Measurements from ENCODE around the gene PLB1.

PLB1 gene

GRCh38 chr2:28592481-28592880 is 96.6 kb downstream of the PLB1 start:
- Histone ChIP-seq H3K79me1 (replicated peaks; ENCODE audit: low read length, poor library complexity, severe bottlenecking) (peaks cover 2% of the 10 kb centered on the region), H2BK120ac (ENCODE audit: low read depth, low read length) (no peak overlapping the region), H3K4me2 (ENCODE audit: low read length, poor library complexity, severe bottlenecking) (no peak overlapping the region), H3K18ac (ENCODE audit: low read depth in 1 of 2, low read length in 2 of 2) (no peak overlapping the region), H2BK15ac (ENCODE audit: low read depth, poor library complexity, severe bottlenecking) (no peak overlapping the region), H2BK12ac (ENCODE audit: low read length in 2 of 2) (peak overlapping the region in 1 of 2 experiments; percentile 60), H3K23ac (ENCODE audit: low read length in 2 of 2) (no peak overlapping the region), H2AK5ac (ENCODE audit: low read length, severe bottlenecking) (no peak overlapping the region), H4K8ac (ENCODE audit: low read length) (no peak overlapping the region), H2AFZ (ENCODE audit: low read depth, low read length) (no peak overlapping the region), H3K14ac (ENCODE audit: low read length in 2 of 2) (no peak overlapping the region), H3K4ac (ENCODE audit: low read depth in 1 of 2, low read length in 2 of 2) (peak overlapping the region in 1 of 2 experiments; percentile 45), H3K4me1 (ENCODE audit: control insufficient read depth, insufficient read depth, low read depth, low read length) (peaks cover 23% of the 10 kb centered on the region), H4K91ac (ENCODE audit: low read length) (peak overlapping the region; percentile 11), H3K9ac (ENCODE audit: low read length) (no peak overlapping the region), H3K27me3 (ENCODE audit: control insufficient read depth in 1 of 2, insufficient read depth in 1 of 2, low read length in 2 of 2) (no peaks in the 10 kb centered on the region), H3K36me3 (ENCODE audit: control insufficient read depth in 1 of 2, insufficient read depth in 2 of 2, low read depth in 1 of 2, low read length in 2 of 2) (no peaks in the 10 kb centered on the region), H3K9me3 (ENCODE audit: control insufficient read depth, low read length) (no peaks in the 10 kb centered on the region), H2BK5ac (ENCODE audit: low read depth, low read length, poor library complexity, severe bottlenecking) (no peak overlapping the region), H3K27ac (ENCODE audit: low read length, poor library complexity, severe bottlenecking) (no peak overlapping the region), H3K4me3 (ENCODE audit: insufficient read depth in 1 of 2, low read depth in 1 of 2, low read length in 2 of 2) (no peak overlapping the region)
- 100% methylated on average over 2 of the region's 3 CpGs for WGBS
- no peak for DNase-seq

DNA sequence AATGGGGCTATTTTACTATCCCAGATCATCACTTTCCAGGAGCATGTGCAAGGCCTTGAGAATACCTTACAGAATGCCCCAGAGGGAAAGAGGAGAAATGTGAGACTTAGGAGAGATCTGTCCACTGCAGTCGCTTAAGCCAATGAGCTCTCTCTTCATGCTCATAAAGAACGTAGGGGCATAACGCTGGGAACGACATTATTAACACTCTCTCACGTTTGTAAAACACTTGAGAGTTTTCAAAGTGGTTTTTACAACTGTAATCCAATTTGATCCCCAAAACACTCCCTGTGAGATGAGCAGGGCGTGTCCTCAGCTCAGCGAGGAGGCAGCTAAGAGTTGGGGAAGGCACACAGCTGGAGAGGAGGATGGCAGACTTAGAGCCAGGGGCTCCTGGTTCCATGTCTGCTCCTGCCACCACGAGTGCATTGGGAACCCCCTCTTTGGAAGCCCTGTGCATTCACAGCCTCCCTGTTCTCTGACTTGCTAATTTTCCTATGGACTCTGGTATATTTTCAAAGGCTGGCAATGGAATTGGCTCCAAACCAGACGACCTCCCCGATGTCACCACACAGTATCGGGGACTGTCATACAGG is 97.4 kb downstream of the PLB1 start:
- Histone ChIP-seq H2BK120ac (ENCODE audit: low read depth, low read length) (no peak overlapping the region), H3K14ac (ENCODE audit: low read length in 2 of 2) (no peak overlapping the region), H3K27me3 (ENCODE audit: control insufficient read depth in 1 of 2, insufficient read depth in 1 of 2, low read length in 2 of 2) (no peaks in the 10 kb centered on the region), H3K4ac (ENCODE audit: low read depth in 1 of 2, low read length in 2 of 2) (no peak overlapping the region), H2AK5ac (ENCODE audit: low read length, severe bottlenecking) (no peak overlapping the region), H2BK15ac (ENCODE audit: low read depth, poor library complexity, severe bottlenecking) (no peak overlapping the region), H2BK5ac (ENCODE audit: low read depth, low read length, poor library complexity, severe bottlenecking) (no peak overlapping the region), H3K36me3 (ENCODE audit: control insufficient read depth in 1 of 2, insufficient read depth in 2 of 2, low read depth in 1 of 2, low read length in 2 of 2) (no peaks in the 10 kb centered on the region), H3K79me1 (replicated peaks; ENCODE audit: low read length, poor library complexity, severe bottlenecking) (no peaks in the 10 kb centered on the region), H3K4me1 (ENCODE audit: control insufficient read depth, insufficient read depth, low read depth, low read length) (peaks cover 18% of the 10 kb centered on the region), H2AFZ (ENCODE audit: low read depth, low read length) (no peak overlapping the region), H3K4me3 (ENCODE audit: insufficient read depth in 1 of 2, low read depth in 1 of 2, low read length in 2 of 2) (no peak overlapping the region), H4K91ac (ENCODE audit: low read length) (no peak overlapping the region), H3K27ac (ENCODE audit: low read length, poor library complexity, severe bottlenecking) (no peak overlapping the region), H3K9ac (ENCODE audit: low read length) (no peak overlapping the region), H3K9me3 (ENCODE audit: control insufficient read depth, low read length) (no peaks in the 10 kb centered on the region), H4K8ac (ENCODE audit: low read length) (no peak overlapping the region), H3K4me2 (ENCODE audit: low read length, poor library complexity, severe bottlenecking) (no peak overlapping the region), H2BK12ac (ENCODE audit: low read length in 2 of 2) (no peak overlapping the region), H3K18ac (ENCODE audit: low read depth in 1 of 2, low read length in 2 of 2) (no peak overlapping the region), H3K23ac (ENCODE audit: low read length in 2 of 2) (no peak overlapping the region)
- 81% methylated on average over 11 of the region's 11 CpGs for WGBS
- no peak for DNase-seq

DNA sequence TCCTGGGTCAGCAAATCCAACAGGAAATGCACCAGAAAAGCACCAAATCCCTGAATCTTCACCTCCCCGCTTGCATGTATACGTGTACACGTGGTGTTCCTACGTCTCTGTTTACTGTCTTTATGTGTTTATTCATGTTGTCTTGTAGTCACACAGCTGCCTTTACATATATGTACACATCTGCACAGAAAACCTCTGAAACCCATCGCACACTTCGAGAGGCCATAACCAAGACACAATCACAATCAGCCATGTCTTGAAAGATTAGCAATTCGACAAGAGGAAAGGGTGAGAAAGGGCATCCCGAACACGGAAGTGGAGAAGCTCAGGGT is 98.1 kb downstream of the PLB1 start:
- DNase-seq: no peak
- H3K4me1 ChIP-seq (ENCODE audit: control insufficient read depth, insufficient read depth, low read depth, low read length): peaks cover 16% of the 10 kb centered on the region
- H2AFZ ChIP-seq (ENCODE audit: low read depth, low read length): no peak overlapping the region
- H2BK15ac ChIP-seq (ENCODE audit: low read depth, poor library complexity, severe bottlenecking): no peak overlapping the region
- H3K23ac ChIP-seq (ENCODE audit: low read length in 2 of 2): no peak overlapping the region
- H3K36me3 ChIP-seq (ENCODE audit: control insufficient read depth in 1 of 2, insufficient read depth in 2 of 2, low read depth in 1 of 2, low read length in 2 of 2): no peaks in the 10 kb centered on the region
- H3K18ac ChIP-seq (ENCODE audit: low read depth in 1 of 2, low read length in 2 of 2): peak overlapping the region; percentile 11 to 38
- no peak overlapping the region for H4K91ac ChIP-seq (ENCODE audit: low read length)
- H2AK5ac ChIP-seq (ENCODE audit: low read length, severe bottlenecking): peak overlapping the region; percentile 56
- no peak overlapping the region for H3K4ac ChIP-seq (ENCODE audit: low read depth in 1 of 2, low read length in 2 of 2)
- H3K9me3 ChIP-seq (ENCODE audit: control insufficient read depth, low read length): no peaks in the 10 kb centered on the region
- H3K27ac ChIP-seq (ENCODE audit: low read length, poor library complexity, severe bottlenecking): no peak overlapping the region
- no peak overlapping the region for H3K4me2 ChIP-seq (ENCODE audit: low read length, poor library complexity, severe bottlenecking)
- H4K8ac ChIP-seq (ENCODE audit: low read length): no peak overlapping the region
- no peak overlapping the region for H3K14ac ChIP-seq (ENCODE audit: low read length in 2 of 2)
- H3K79me1 ChIP-seq (replicated peaks; ENCODE audit: low read length, poor library complexity, severe bottlenecking): no peaks in the 10 kb centered on the region
- H3K4me3 ChIP-seq (ENCODE audit: insufficient read depth in 1 of 2, low read depth in 1 of 2, low read length in 2 of 2): no peak overlapping the region
- WGBS: no CpG with 5 or more reads among the region's 9 CpGs
- H3K9ac ChIP-seq (ENCODE audit: low read length): peak overlapping the region; percentile 35
- no peak overlapping the region for H2BK120ac ChIP-seq (ENCODE audit: low read depth, low read length)
- no peak overlapping the region for H2BK5ac ChIP-seq (ENCODE audit: low read depth, low read length, poor library complexity, severe bottlenecking)
- H2BK12ac ChIP-seq (ENCODE audit: low read length in 2 of 2): peak overlapping the region; percentile 38 to 78
- no peaks in the 10 kb centered on the region for H3K27me3 ChIP-seq (ENCODE audit: control insufficient read depth in 1 of 2, insufficient read depth in 1 of 2, low read length in 2 of 2)

GRCh38 chr2:28594332-28595108 is 98.7 kb downstream of the PLB1 start:
- whole genome bisulfite sequencing: 43% methylated on average over 17 of the region's 20 CpGs
- H3K4me2 ChIP-seq (ENCODE audit: low read length, poor library complexity, severe bottlenecking): no peak overlapping the region
- H3K4me3 ChIP-seq (ENCODE audit: insufficient read depth in 1 of 2, low read depth in 1 of 2, low read length in 2 of 2): no peak overlapping the region
- peak overlapping the region; percentile 93 for H4K91ac ChIP-seq (ENCODE audit: low read length)
- peak overlapping the region; percentile 14 to 93 for H2BK12ac ChIP-seq (ENCODE audit: low read length in 2 of 2)
- no peak overlapping the region for H2BK5ac ChIP-seq (ENCODE audit: low read depth, low read length, poor library complexity, severe bottlenecking)
- no peaks in the 10 kb centered on the region for H3K79me1 ChIP-seq (replicated peaks; ENCODE audit: low read length, poor library complexity, severe bottlenecking)
- H4K8ac ChIP-seq (ENCODE audit: low read length): peak overlapping the region; percentile 94
- peak; percentile 82 for DNase-seq
- H2AK5ac ChIP-seq (ENCODE audit: low read length, severe bottlenecking): peak overlapping the region; percentile 56
- H3K27me3 ChIP-seq (ENCODE audit: control insufficient read depth in 1 of 2, insufficient read depth in 1 of 2, low read length in 2 of 2): no peaks in the 10 kb centered on the region
- peaks cover 16% of the 10 kb centered on the region for H3K4me1 ChIP-seq (ENCODE audit: control insufficient read depth, insufficient read depth, low read depth, low read length)
- no peaks in the 10 kb centered on the region for H3K36me3 ChIP-seq (ENCODE audit: control insufficient read depth in 1 of 2, insufficient read depth in 2 of 2, low read depth in 1 of 2, low read length in 2 of 2)
- no peaks in the 10 kb centered on the region for H3K9me3 ChIP-seq (ENCODE audit: control insufficient read depth, low read length)
- H2AFZ ChIP-seq (ENCODE audit: low read depth, low read length): no peak overlapping the region
- H3K23ac ChIP-seq (ENCODE audit: low read length in 2 of 2): no peak overlapping the region
- no peak overlapping the region for H2BK120ac ChIP-seq (ENCODE audit: low read depth, low read length)
- H3K14ac ChIP-seq (ENCODE audit: low read length in 2 of 2): peak overlapping the region in 1 of 2 experiments; percentile 12
- H3K9ac ChIP-seq (ENCODE audit: low read length): peak overlapping the region; percentile 35
- peak overlapping the region; percentile 37 for H3K27ac ChIP-seq (ENCODE audit: low read length, poor library complexity, severe bottlenecking)
- H3K4ac ChIP-seq (ENCODE audit: low read depth in 1 of 2, low read length in 2 of 2): peak overlapping the region in 1 of 2 experiments; percentile 90
- H2BK15ac ChIP-seq (ENCODE audit: low read depth, poor library complexity, severe bottlenecking): no peak overlapping the region
- peak overlapping the region; percentile 40 to 75 for H3K18ac ChIP-seq (ENCODE audit: low read depth in 1 of 2, low read length in 2 of 2)
